Liver (tissue), 9 donors: Measurements from ENCODE around the gene MKNK2. TPM values are rescaled to one million over a fixed set of nuclear protein-coding genes. Genes with fewer than 3 reads are reported as not detected.

Experiments used
- DNase-seq: peaks from one replicate; pipeline ENCODE4 v3.0.0-alpha.2; 2017; ENCODE audit warnings: low spot score
- H3K27ac ChIP-seq, 2 donors: one replicate each; pipeline ENCODE4 v1.7.0; 2013; ENCODE audit warnings: inconsistent platforms in 2 of 2, low read length in 2 of 2, control low read depth in 1 of 2, low read depth in 1 of 2, mild to moderate bottlenecking in 1 of 2
- H3K27me3 ChIP-seq, 4 donors: one replicate each; pipeline versions ENCODE4 v1.6.1 to v1.7.0; 2013; ENCODE audit warnings: low read length in 3 of 4, inconsistent platforms in 1 of 4, mild to moderate bottlenecking in 1 of 4, moderate library complexity in 1 of 4; ENCODE audit not compliant: control insufficient read depth in 4 of 4, insufficient read depth in 4 of 4
- H3K36me3 ChIP-seq, 4 donors: one replicate each; pipeline versions ENCODE4 v1.6.1 to v1.7.0; 2013; ENCODE audit warnings: low read length in 3 of 4, mild to moderate bottlenecking in 3 of 4, low read depth in 1 of 4, moderate library complexity in 1 of 4; ENCODE audit not compliant: control insufficient read depth in 4 of 4, insufficient read depth in 3 of 4
- H3K4me1 ChIP-seq, 4 donors: one replicate each; pipeline versions ENCODE4 v1.6.1 to v1.7.0; 2013; ENCODE audit warnings: low read length in 3 of 4, mild to moderate bottlenecking in 3 of 4, moderate library complexity in 1 of 4; ENCODE audit not compliant: control insufficient read depth in 4 of 4, insufficient read depth in 4 of 4
- H3K4me3 ChIP-seq, 3 donors: one replicate each; pipeline versions ENCODE4 v1.6.1 to v1.7.0; 2013; ENCODE audit warnings: low read length in 3 of 3, control low read depth in 1 of 3, low read depth in 1 of 3, mild to moderate bottlenecking in 1 of 3
- H3K9ac ChIP-seq, 2 donors: one replicate each; pipeline ENCODE4 v1.7.0; 2013; ENCODE audit warnings: low read length in 2 of 2, mild to moderate bottlenecking in 2 of 2, moderate library complexity in 2 of 2, control low read depth in 1 of 2, low read depth in 1 of 2
- H3K9me3 ChIP-seq, 4 donors: one replicate each; pipeline versions ENCODE4 v1.6.1 to v1.7.0; 2013; ENCODE audit warnings: low read length in 3 of 4; ENCODE audit not compliant: control insufficient read depth in 4 of 4
- ATF3 ChIP-seq: IDR thresholded peaks from 2 replicates; pipeline ENCODE4 v1.6.1; 2016; ENCODE audit warnings: antibody characterized with exemption
- CTCF ChIP-seq: fragments of 150-350 bp; IDR thresholded peaks from 2 replicates; pipeline ENCODE4 v1.5.1; 2017; ENCODE audit warnings: improper control_type of control experiment, low read depth, low read length; ENCODE audit not compliant: missing input control
- EGR1 ChIP-seq, 2 donors: IDR thresholded peaks; 2 replicates each; pipeline ENCODE4 v1.6.1; 2016 to 2018; ENCODE audit warnings: antibody characterized with exemption in 2 of 2, low read depth in 2 of 2
- FOXA1 ChIP-seq: IDR thresholded peaks from 2 replicates; pipeline ENCODE4 v1.6.1; 2016; ENCODE audit warnings: antibody characterized with exemption
- FOXA2 ChIP-seq: IDR thresholded peaks from 2 replicates; pipeline ENCODE4 v1.6.1; 2016; ENCODE audit warnings: antibody characterized with exemption
- GABPA ChIP-seq, 2 donors: IDR thresholded peaks in 1 of 2; conservative IDR thresholded peaks in 1 of 2; 2 replicates each; pipeline ENCODE4 v1.6.1; 2016; ENCODE audit warnings: antibody characterized with exemption in 2 of 2, mild to moderate bottlenecking in 1 of 2, moderate library complexity in 1 of 2
- HNF4A ChIP-seq, 2 donors: conservative IDR thresholded peaks; 2 replicates each; pipeline ENCODE4 v1.6.1; 2016; ENCODE audit warnings: antibody characterized with exemption in 2 of 2, mild to moderate bottlenecking in 2 of 2
- HNF4G ChIP-seq: IDR thresholded peaks from 2 replicates; pipeline ENCODE4 v1.6.1; 2016; ENCODE audit warnings: antibody characterized with exemption
- JUND ChIP-seq, 2 donors: IDR thresholded peaks; 2 replicates each; pipeline ENCODE4 v1.6.1; 2016; ENCODE audit warnings: antibody characterized with exemption in 2 of 2
- MAX ChIP-seq: IDR thresholded peaks from 2 replicates; pipeline ENCODE4 v1.6.1; 2016; ENCODE audit warnings: antibody characterized with exemption
- NR2F2 ChIP-seq: IDR thresholded peaks from 2 replicates; pipeline ENCODE4 v1.6.1; 2016; ENCODE audit warnings: antibody characterized with exemption
- RAD21 ChIP-seq, 2 donors: IDR thresholded peaks; 2 replicates each; pipeline ENCODE4 v1.6.1; 2016; ENCODE audit warnings: antibody characterized with exemption in 2 of 2, mild to moderate bottlenecking in 2 of 2
- REST ChIP-seq: IDR thresholded peaks from 2 replicates; pipeline ENCODE4 v1.6.1; 2016; ENCODE audit warnings: antibody characterized with exemption, mild to moderate bottlenecking
- RXRA ChIP-seq, 2 donors: IDR thresholded peaks; 2 replicates each; pipeline ENCODE4 v1.6.1; 2017 to 2018; ENCODE audit warnings: antibody characterized with exemption in 2 of 2, mild to moderate bottlenecking in 1 of 2
- SP1 ChIP-seq: IDR thresholded peaks from 2 replicates; pipeline ENCODE4 v1.6.1; 2018; ENCODE audit warnings: antibody characterized with exemption, mild to moderate bottlenecking
- TAF1 ChIP-seq: conservative IDR thresholded peaks from 2 replicates; pipeline ENCODE4 v1.6.1; 2016; ENCODE audit warnings: antibody characterized with exemption, mild to moderate bottlenecking
- YY1 ChIP-seq: IDR thresholded peaks from 2 replicates; pipeline ENCODE4 v1.6.1; 2016; ENCODE audit warnings: antibody characterized with exemption, mild to moderate bottlenecking
- ZBTB33 ChIP-seq: IDR thresholded peaks from 2 replicates; pipeline ENCODE4 v1.6.1; 2016; ENCODE audit warnings: antibody characterized with exemption
- WGBS: extraction: QIAGEN DNeasy Blood & Tissue Kit; methylation state at CpG from one replicate; pipeline ENCODE4 v1.1.7; 2013; 5-methylcytosine and 5-hydroxymethylcytosine counted together
- polyA plus RNA-seq, 2 donors: library from polyadenylated mRNA; stranded (reverse) in 1 of 2; unstranded in 1 of 2; fragments of 200-250 nt in 1 of 2; fragments of >200 nt in 1 of 2; fragmentation: Nextera tagmentation in 1 of 2; extraction: Ambion mirVana in 1 of 2; gene quantifications; one replicate each; pipeline versions ENCODE4 v1.2.1 to v1.2.3, GENCODE V29; 2013 to 2015
- total RNA-seq, 2 donors: library from RNA; depleted of rRNA; stranded (reverse); fragments of >200 nt; gene quantifications; one replicate each; pipeline ENCODE4 v1.2.3, GENCODE V29; 2014
- donor health status: healthy.
- donor health status: healthy.
- donor health status: healthy.
- donor health status: healthy.
- donor health status: healthy.

MKNK2 gene
- total and polyA plus RNA-seq, 4 donors, result 24.7 to 105 (median 46.4) TPM

- peaks cover 29 to 58% (median 52%) of the 10 kb centered on the region in 4 donors for H3K4me1 ChIP-seq
- TF ChIP-seq ATF3 (no peak), EGR1 (IDR thresholded peaks at IDR 0.05; ENCODE audit: low read depth in 2 of 2) (no peak), RAD21 (IDR thresholded peaks at IDR 0.05) (no peak), MAX (no peak), GABPA (IDR thresholded peaks at IDR 0.05 in 1 of 2, conservative IDR thresholded peaks at IDR 0.05 in 1 of 2) (no peak), REST (no peak), TAF1 (no peak), RXRA (IDR thresholded peaks at IDR 0.05) (no peak), HNF4A (conservative IDR thresholded peaks at IDR 0.05) (no peak), FOXA2 (no peak), HNF4G (no peak), SP1 (no peak), ZBTB33 (no peak), FOXA1 (no peak), CTCF (no peak), JUND (IDR thresholded peaks at IDR 0.05) (no peak), NR2F2 (no peak), YY1 (no peak)
- WGBS, result 60% methylated on average over 6 of the region's 6 CpGs
- peaks cover 6 to 32% (median 19%) of the 10 kb centered on the region in 4 donors for H3K36me3 ChIP-seq
- H3K4me3 ChIP-seq, result peak overlapping the region in 1 of 3 donors; percentile 51
- H3K9me3 ChIP-seq, result no peaks in the 10 kb centered on the region
- H3K9ac ChIP-seq, result peak overlapping the region; percentile 1 to 15
- H3K27me3 ChIP-seq, result no peaks in the 10 kb centered on the region
- peak; percentile 34 for DNase-seq
- H3K27ac ChIP-seq, result peak overlapping the region; percentile 87 to 92
Measured at GRCh38 chr19:2041433-2041682, 9.7 kb downstream of the MKNK2 start.
